ENCODE data around the gene EFTUD2. TPM values are rescaled to one million over a fixed set of nuclear protein-coding genes. Genes with fewer than 3 reads are reported as not detected.

The EFTUD2 gene
- total RNA-seq, 1 donor from 2014 or later, result 111 TPM

GRCh38 chr17:44912763-44913544 lies 13.7 kb upstream of the EFTUD2 start:
- DNase-seq (ENCODE audit: low spot score in 2 of 2) (no peak), FAIRE-seq (no peak)

DNA sequence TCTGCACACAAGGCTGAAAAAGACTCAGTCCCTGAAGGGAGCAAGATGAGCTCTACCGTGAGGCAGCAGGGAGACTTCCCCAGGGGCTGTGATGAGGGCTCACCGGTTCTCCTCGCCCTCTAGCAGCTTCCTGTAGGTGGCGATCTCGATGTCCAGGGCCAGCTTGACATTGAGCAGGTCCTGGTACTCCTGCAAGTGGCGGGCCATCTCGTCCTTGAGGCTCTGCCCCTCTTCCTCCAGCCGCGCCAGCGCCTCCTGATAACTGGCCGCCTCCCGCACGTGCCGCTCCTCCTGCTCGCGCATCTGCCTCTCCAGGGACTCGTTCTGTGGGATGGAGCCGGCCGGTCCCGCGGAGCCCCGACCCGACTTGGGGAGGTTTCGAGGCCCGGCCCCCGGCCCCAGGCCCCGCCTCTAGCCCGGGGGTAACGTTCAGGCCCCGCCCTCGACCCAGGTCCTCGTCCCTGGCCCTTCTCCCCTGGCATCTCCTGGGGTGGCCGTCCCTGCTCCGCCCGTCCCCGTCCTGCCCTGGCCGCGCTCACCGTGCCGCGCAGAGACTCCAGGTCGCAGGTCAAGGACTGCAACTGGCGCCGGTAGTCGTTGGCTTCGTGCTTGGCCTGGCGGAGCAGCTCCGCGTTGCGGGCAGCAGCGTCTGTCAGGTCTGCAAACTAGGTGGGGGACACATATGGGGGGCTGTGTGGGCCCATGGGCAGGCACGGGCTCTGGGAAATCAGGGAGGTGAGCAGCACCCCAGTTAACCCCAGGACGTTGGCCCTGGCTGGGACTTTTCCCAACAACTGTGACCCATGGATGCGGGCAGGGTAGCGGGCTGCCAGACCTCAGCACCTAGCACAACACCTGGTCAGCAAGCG lies 12.1 kb upstream of the EFTUD2 start:
- FAIRE-seq (no peak), DNase-seq (ENCODE audit: low spot score in 2 of 2) (no peak)

- DNase-seq (ENCODE audit: low spot score in 2 of 2) (no peak), FAIRE-seq (no peak)
Measured at GRCh38 chr17:44910231-44911106, 11.2 kb upstream of the EFTUD2 start.

DNA sequence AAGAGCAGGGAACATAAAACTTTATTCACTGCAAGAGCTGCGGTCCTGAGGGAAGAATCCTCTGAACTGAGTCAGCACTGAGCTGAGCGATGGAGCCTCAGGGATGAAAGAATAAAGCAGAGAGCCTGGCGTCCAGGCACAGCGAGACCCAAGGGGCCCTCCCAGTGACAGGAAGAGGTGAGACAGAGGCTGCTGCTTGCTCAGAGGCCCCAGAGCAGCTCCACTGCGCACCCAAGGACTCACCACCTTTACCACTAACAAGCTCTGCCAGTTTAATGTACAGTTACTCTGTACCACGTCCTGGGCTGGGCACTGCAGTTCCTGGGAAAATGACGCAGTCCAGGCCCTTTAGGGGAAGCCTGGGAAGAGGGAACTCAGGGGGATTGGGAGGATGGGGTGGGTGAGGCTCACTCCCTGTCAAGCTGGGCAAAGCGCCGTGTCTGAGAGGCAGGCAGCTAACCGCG lies 10.5 kb upstream of the EFTUD2 start:
- DNase-seq (ENCODE audit: low spot score in 2 of 2) (no peak), FAIRE-seq (no peak)

- no peak for FAIRE-seq
- DNase-seq (ENCODE audit: low spot score in 2 of 2), result no peak
Measured at GRCh38 chr17:44908761-44909326, 9.6 kb upstream of the EFTUD2 start.

DNA sequence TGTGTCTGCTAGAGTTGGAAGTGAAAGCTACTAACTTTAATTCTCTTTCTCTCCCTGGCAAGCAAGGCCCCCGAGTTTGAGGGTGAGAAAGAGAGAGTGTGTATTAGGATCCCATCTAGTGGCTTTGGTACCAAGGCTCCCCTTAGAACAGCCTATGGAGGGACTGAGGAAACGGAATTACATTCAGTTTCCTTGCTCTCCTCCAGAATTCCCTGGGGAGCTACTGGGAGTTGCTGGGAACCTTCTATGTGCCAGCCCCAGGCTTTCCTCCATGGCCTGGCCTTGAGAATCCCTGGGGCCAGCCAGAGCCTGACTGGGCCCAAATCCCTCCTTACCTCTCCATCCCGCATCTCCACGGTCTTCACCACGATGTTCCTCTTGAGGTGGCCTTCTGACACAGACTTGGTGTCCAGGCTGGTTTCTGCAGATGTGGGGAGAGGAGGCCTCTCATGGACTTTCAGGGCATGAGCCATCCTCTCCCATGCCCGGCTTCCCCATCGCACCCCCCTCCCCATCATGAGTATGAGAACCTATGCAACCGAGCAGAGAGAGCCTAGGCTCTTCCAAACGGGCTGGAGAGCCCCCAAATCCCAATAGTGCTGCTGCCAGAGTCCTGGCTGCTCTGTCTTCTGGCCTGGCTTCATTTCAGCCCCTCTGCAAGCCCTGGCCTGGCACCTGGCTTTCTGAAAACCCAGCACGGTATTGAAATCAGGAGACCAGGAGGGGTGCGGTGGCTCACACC lies 8.7 kb upstream of the EFTUD2 start:
- DNase-seq (ENCODE audit: low spot score in 2 of 2) (peak in 1 of 2 donors; percentile 9), FAIRE-seq (no peak)

GRCh38 chr17:44906763-44907728 lies 7.8 kb upstream of the EFTUD2 start:
- DNase-seq (ENCODE audit: low spot score in 2 of 2), result peak in 1 of 2 donors; percentile 3
- no peak for FAIRE-seq

GRCh38 chr17:44906010-44906646 lies 6.9 kb upstream of the EFTUD2 start:
- FAIRE-seq, result no peak
- DNase-seq (ENCODE audit: low spot score in 2 of 2), result no peak

- FAIRE-seq (no peak), DNase-seq (ENCODE audit: low spot score in 2 of 2) (no peak)
Measured at GRCh38 chr17:44905006-44906000, 6.1 kb upstream of the EFTUD2 start.

- DNase-seq (ENCODE audit: low spot score in 2 of 2), result no peak
- FAIRE-seq, result no peak
Measured at GRCh38 chr17:44904001-44904984, 5.0 kb upstream of the EFTUD2 start.

- DNase-seq (ENCODE audit: low spot score in 2 of 2), result no peak
- FAIRE-seq, result no peak
Measured at GRCh38 chr17:44903012-44903685, 3.9 kb upstream of the EFTUD2 start.

DNA sequence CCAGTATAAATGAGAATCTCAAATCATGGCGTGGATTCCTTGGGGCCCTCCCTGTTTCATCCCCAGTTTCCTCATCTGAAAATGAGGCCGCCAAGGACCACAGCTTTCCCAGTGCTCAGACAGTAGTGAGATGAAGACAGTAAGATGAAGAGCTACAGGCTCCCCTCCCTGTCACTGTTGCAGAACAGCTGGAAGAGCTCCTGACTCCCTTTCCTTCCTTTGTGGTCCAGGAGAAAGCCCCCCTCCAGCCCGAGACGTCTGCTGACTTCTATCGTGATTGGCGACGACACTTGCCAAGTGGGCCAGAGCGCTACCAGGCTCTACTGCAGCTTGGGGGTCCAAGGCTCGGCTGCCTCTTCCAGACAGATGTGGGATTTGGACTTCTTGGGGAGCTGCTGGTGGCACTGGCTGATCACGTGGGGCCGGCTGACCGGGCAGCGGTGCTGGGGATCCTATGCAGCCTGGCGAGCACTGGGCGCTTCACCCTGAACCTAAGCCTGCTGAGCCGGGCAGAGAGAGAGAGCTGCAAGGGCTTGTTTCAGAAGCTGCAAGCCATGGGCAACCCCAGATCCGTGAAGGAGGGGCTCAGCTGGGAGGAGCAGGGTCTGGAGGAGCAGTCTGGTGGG lies 3.0 kb upstream of the EFTUD2 start:
- DNase-seq (ENCODE audit: low spot score in 2 of 2), result no peak
- FAIRE-seq, result no peak

DNA sequence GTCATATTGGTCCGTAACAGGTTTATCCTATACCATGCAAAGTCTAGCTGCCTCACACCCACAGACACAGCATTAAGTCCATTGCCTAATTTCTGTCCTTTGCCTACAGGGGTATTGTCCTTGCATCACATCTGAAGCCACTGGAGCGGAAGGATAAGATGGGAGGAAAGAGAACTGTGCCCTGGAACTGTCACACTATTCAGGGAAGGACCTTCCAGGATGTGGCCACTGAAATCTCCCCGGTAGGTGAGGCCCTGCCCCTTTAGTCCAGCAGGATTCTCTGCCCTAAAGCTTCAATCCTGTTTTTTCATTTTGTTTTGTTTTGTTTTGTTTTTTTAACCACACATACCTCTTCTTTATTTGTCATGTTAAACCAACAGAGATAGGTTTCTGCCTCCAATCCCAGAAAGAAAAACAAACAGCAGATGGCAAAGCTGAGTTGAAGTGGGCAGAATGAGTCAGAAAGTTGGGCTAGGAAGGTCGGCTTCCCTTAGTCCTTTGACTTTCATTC lies 2.2 kb upstream of the EFTUD2 start:
- DNase-seq (ENCODE audit: low spot score in 2 of 2), result no peak
- no peak for FAIRE-seq

DNA sequence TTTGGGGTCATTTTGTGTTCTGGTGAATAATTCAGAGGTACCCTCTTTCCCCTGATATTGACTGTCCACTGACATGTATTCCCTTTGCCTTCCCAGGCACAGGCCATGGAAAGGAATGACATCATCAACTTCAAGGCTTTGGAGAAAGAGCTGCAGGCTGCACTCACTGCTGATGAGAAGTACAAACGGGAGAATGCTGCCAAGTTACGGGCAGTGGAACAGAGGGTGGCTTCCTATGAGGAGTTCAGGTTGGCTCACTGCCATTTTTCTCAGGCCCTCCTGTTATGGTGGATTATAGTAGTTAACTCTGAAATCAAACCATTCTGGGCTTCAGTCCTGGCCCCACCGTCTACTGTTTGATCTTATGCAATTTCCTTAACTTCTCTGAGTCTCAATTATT lies 1.6 kb upstream of the EFTUD2 start:
- FAIRE-seq (no peak), DNase-seq (ENCODE audit: low spot score in 2 of 2) (no peak)
